Fibroblast of pulmonary artery (primary cell): ENCODE results near the gene C6orf52.

Experiments
- DNase-seq: peaks from one replicate; pipeline ENCODE4 v3.0.0-alpha.2; 2010; ENCODE audit warnings: low read depth
- H3K4me3 ChIP-seq: replicated peaks from 2 replicates; pipeline ENCODE4 v1.5.1; 2011; ENCODE audit warnings: low read depth, mild to moderate bottlenecking, control low read depth, low read length, moderate library complexity
- CTCF ChIP-seq: IDR thresholded peaks from 2 replicates; pipeline ENCODE4 v1.5.1; 2011; ENCODE audit warnings: mild to moderate bottlenecking, control low read depth, low read length, inconsistent platforms; ENCODE audit errors: missing control alignments

The C6orf52 gene

DNA sequence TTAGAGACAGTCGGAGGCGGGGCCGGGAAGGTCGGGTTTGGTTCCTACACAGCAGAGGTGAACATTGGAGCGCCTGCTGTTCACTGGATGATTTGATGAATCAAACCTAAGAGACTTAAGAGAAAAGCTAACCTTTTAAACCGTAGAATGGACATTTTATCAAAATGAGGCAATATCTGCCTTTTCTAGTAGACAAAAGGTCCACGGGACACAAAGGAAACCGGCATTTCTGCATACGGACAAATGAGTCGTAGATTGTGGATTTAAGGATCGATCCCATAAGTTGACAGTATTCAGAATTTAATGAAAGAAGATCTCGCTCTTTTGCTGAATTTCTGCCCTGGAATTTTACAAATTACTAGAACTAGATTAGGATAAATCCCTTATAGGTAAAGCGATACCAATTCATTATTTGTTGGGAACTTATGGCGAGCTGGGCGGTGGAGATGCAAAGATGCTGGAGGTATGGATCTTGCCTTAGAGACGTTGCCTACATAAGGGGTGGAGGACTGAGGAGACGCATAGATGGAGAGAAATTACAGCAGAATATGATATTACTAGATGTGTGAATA is 756 bp upstream of the C6orf52 start:
- DNase-seq: peak; percentile 3
- peak overlapping the region; percentile 74 for H3K4me3 ChIP-seq
- no peak for TF ChIP-seq CTCF

DNA sequence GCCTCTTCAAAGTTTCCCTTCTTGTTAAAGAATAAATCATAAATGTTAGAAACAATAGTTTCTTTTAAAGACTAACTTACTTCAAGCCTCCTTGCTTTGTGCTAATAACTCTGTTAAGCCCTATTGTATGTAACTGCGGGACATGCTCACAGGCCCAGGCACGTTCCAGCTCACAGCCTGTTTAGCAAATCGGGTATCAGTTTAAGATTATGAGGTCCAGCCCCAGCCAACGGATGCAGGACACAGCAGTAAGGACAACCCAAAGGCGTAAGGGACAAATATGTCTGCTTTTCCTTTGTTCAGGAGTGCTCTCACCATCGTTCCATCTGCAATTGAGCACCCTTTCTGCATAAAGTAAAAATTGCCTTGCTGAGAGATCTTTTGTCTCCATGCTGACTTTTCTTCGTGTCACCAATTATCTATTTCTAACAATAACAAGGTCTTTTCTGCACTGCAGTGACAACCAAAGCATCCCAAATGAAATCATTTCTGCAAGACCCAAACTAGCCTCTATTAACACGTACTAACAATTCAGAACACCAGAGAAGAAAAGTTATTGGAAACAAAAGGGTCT is 1.4 kb downstream of the C6orf52 start:
- no peak for TF ChIP-seq CTCF
- H3K4me3 ChIP-seq: peak overlapping the region; percentile 74
- DNase-seq: no peak

DNA sequence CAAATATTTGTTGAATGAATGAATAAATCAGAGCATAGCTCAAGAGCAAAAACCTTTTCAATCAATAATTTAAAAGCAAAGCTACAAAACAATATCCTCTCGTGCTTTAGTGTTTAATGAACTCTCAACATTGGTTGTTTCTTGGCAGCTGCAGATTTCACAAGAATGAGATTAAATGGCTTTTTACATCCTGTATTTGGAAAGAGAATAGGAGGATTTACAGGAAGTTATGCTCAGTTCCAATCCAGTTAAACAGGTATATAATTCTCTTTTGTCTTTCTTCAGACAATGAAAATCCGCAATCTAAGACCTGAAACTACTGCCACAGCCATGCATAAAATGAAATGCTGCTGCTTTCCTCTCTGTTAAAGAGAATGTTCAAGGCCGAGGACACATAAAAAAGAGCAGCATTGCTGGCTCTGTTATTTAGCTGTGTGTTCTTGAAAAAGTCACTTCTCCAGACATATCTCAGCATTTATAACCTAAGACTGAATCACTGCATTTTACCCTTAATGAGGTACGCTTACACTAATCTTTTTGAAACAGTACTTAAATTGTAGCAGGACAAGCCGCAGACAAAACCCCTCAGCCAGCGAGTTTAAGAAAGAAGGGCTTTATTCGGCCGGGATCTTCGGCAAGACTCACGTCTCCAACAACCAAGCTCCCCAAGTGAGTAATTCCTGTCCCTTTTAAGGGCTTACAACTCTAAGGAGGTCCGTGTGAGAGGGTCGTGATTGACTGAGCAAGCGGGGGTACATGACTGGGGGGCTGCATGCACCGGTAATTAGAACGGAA is 3.6 kb downstream of the C6orf52 start:
- peak; percentile 6 for DNase-seq
- no peak overlapping the region for H3K4me3 ChIP-seq
- TF ChIP-seq CTCF: no peak

DNA sequence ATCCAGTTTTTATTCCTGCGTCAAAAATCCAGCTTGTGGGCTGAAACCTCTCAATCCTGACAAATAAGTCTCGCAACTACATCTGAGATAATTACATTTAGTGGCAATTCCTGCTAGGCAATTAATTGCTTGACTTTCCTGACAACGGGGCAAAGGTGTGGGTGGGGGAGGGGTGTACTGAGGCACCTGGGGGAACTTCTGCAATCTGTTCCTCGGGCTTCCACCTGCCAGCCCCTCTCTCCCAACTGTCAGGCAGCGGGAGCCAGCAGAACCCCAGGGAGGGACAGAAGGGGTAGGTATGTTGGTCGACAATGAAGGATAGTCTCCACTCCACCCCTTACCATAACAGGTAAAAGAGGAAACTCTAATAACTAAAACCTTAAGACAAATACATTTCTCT is 6.8 kb downstream of the C6orf52 start:
- TF ChIP-seq CTCF: no peak
- no peak for DNase-seq
- no peak overlapping the region for H3K4me3 ChIP-seq

- DNase-seq: no peak
- TF ChIP-seq CTCF: no peak
- no peak overlapping the region for H3K4me3 ChIP-seq
These were observed 7.5 kb downstream of the C6orf52 start for GRCh38 chr6:10686901-10687300.

GRCh38 chr6:10685092-10685915 is 9.1 kb downstream of the C6orf52 start:
- no peak overlapping the region for H3K4me3 ChIP-seq
- no peak for TF ChIP-seq CTCF
- DNase-seq: no peak
